GM21360 (cell line): Measurements from ENCODE around the gene FLVCR1.
"Not testable (repeated sequence)": the region's sequence is repeated elsewhere in the genome, so short reads cannot be mapped to it uniquely, and the experiment has no call there.

Experiments
- ATAC-seq: cut with Tn5 transposase; IDR thresholded peaks from one replicate; pipeline ENCODE4 v1.9.1; 2021; ENCODE audit warnings: mild to moderate bottlenecking, moderate library complexity; ENCODE audit not compliant: unreplicated experiment

Gene FLVCR1

DNA sequence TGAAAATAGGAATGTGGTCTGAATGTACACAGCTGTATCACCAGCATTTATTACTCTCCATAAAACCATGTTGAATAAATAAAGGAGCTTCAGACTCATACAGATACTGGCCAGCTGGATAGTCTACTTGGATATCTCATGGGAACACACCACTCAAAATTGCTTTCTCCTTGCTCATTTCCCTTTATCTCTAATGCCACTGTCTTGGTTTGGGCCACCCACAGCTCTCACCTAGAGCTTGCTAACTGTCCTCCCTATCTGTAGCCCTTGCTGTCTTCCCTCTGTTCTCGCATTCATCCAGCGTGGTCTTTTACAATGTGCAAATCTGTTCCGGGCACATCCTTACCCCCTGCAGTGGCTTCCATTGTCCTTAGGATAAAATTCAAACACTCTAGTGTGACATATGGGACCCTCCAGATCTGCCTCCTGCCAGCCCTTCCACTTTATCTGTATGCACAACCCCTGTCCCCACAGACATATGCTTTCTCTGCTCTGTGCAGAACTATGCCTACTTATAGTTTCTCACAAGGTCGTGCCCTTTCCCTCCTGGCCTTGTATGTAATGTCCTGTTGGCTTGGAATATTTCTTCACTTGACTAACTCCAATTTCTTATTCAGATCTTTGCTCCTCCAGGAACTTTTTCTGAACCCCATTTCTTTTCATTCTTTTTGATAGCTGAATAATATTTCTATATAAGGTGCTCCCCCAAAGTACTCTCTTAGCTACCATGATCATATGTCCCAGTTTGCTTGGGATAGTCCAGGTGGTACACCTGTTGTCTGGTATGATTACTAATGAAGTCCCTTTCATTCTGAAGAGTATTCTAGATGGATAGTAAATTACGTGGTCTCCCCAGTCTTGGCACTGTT is 2.9 kb downstream of the FLVCR1 start:
- ATAC-seq: no peak

DNA sequence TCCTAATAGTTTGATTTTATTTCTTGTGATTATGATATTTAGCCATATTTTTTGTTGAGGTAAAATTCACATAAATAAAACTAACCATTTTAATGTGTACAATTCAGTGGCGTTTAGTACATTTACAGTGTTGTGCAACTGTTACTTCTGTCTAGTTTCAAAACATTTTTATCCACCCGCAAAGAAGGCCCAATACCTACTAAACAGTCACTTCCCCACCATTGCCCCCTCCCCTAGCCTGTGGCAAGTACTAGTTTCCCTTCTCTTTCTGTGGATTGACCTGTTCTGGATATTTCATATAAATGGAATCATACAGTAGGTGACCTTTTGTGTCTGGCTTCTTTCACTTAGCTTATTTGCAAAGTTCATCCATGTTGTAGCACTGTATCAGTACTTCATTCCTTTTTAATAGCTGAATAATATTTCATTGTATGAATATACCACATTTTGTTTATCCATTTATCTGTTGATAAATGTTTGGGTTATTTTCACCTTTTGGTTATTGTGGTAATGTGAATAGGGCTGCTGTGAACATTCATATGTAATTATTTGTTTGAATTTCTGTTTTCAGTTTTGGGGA is 4.1 kb downstream of the FLVCR1 start:
- ATAC-seq: no peak

DNA sequence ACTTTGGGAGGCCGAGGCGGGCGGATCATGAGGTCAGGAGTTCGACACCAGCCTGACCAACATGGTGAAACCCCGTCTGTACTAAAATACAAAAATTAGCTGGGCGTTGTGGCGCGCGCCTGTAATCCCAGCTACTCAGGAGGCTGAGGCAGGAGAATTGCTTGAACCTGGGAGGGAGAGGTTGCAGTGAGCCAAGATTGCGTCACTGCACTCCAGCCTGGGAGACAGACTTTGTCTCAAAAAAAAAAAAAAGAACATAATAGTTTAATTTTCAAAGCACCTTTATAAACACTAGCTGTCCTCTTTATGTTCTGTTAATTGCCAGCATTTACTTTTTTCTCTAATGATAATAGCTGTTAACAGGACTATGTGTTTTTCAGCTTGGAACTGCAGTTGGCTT is 5.3 kb downstream of the FLVCR1 start:
- ATAC-seq: not testable (repeated sequence)

DNA sequence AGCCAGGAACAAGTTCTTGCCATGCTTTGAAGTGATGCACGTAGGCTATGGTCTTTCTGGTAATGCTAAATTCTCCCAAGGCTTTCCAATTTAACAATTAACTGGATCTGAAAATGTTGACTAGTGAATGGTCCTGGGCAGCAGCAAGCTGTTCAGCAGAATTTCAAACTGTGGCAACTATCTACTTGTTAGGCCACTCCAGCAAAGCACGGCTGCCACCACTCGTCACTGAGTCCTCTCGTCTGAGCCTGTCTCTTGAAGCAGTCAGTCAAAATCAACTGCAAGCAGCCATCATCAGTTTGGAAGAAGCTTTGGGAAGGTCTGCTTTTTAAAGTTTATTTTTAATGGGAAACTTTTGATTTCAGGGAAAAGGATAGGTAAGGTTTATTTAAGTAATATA is 6.1 kb downstream of the FLVCR1 start:
- no peak for ATAC-seq

DNA sequence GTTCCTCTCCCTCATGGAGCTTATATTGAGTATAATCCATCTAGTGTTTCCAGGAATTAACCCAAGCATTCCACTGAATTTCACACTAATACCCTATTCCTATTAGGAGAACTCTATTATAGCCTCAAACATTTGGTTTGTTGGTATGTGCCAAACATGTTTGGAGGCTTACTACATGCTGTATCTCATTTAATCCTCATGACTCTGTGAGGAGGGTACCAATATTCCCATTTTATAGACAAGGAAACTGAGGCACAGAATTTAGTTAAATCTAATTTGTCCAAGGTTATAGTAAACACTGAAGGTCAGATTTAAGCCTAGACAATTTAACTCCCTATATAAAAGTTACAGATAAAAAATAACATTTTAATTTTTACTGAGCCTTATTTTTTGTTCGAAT is 9.1 kb downstream of the FLVCR1 start:
- no peak for ATAC-seq

DNA sequence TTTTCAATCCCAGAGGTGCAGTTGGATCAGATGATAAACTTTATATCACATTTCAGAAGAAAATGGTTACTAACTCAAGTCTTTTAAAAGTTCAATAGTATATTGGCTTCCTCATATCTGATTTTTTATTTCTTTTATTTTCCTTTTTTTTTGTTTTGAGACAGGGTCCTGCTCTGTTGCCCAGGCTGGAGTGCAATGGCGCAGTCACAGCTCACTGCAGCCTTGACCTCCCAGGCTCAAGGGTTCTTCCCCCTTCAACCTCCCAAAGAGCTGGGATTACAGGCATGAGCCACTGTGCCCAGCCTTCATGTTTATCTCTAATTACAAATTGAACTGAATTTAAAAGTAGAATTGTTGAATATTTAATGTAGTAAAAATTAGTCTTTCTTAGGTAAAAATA is 13.9 kb downstream of the FLVCR1 start:
- no peak for ATAC-seq

DNA sequence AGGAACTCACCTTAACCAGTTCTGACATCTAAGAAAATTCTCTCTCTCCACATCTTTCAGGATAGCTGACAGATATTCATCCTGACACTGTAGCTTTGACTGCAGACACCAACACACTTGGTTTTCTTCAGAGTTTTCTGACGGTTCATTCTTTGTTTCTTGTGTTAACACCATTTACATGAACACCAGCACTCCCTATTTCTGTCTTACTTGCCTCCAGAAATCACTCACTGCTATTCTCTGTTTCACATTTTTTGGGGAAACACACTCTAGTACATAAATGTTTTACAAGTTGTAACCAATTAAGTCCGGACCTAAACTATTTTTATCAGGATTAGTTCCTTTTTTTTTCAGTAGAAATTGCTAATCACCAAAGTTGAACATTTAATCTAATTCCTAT is 15.4 kb downstream of the FLVCR1 start:
- ATAC-seq: peak; percentile 76

DNA sequence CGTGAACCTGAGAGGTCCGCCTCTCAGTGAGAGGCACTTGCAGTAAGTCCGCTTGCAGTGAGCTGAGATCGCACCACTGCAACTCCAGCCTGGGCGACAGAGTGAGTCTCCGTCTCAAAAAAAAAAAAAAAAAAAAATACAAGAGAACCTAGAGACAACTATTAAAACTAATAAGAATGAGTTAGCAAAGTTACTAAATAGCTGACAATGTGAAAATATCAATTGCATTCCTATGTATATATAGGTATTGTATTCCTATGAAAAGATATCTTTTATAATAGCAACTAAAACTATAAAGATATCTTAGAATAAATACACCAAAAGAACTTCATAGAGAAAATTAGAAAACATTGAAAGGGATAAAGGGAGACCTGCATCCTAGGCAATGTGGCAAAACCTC is 20.3 kb downstream of the FLVCR1 start:
- ATAC-seq: no peak

- ATAC-seq: no peak
Observed at GRCh38 chr1:212879947-212880690, 22.0 kb downstream of the FLVCR1 start.

- no peak for ATAC-seq
Observed at GRCh38 chr1:212884592-212884991, 26.5 kb downstream of the FLVCR1 start.

DNA sequence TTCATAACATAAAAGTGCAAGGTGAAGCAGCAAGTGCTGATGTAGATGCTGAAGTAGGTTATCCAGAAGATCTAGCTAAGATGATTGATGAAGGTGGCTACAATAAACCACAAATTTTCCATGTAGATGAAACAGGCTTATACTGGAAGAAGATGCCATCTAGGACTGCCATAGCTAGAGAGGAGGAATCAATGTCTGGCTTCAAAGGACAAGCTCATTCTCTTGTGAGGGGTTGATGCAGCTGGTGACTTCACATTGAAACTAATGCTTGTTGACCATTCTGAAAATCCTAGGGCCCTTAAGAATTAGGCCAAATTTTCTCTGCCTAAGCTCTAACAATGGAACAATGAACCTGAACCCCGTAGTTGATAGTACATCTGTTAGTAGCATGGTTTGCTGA is 34.0 kb downstream of the FLVCR1 start:
- no peak for ATAC-seq

- no peak for ATAC-seq
Observed at GRCh38 chr1:212899845-212900244, 41.8 kb downstream of the FLVCR1 start.

GRCh38 chr1:212901290-212901689 is 43.2 kb downstream of the FLVCR1 start:
- ATAC-seq: no peak

DNA sequence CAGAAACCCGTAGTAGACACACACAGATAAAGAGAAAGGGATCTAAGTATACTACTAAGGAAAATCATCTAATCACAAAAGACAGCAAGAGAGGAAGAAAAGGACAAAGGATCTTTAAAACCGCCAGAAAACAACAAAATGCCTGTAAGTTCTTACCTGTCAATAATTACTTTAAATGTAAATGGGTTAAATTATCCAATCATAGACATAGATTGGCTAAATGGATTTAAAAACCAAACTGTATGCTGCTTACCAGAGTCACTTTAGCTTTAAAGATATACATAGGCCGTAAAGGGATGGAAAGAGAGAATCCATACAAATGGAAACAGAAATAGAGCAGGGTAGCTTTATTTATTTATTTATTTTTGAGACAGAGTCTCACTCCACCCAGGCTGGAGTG is 44.0 kb downstream of the FLVCR1 start:
- no peak for ATAC-seq

DNA sequence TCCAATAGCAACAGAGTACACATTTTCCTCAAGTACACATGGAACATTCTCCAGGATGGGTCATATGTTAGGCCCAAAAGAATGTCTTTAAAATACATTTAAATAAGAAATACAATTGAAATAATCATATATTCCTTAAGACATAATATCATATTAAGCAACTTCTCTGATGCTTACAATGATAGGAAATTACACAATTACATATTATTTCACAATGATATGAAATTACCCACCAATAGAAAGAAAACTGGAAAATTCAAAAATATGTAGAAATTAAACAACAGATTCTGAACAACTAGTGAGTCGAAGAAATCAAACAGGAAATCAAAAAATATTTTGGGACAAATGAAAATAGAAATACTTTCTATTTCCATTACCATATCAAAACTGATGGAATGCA is 45.6 kb downstream of the FLVCR1 start:
- no peak for ATAC-seq

DNA sequence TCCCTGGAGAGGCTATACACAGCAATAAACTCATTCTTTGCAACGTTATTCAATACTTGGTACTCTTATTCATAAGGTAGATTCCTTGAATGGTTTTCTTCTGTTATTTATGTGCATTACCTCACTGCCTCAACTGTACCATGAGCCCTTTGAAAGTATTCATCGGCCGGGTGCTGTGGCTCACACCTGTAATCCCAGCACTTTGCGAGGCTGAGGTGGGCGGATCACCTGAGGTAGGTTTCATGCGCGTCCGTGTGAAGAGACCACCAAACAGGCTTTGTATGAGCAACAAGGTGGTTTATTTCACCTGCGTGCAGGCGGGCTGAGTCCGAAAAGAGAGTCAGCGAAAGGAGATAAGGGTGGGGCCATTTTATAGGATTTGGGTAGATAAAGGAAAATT is 50.0 kb downstream of the FLVCR1 start:
- not testable (repeated sequence) for ATAC-seq

GRCh38 chr1:212908971-212909370 is 50.9 kb downstream of the FLVCR1 start:
- ATAC-seq: no peak

DNA sequence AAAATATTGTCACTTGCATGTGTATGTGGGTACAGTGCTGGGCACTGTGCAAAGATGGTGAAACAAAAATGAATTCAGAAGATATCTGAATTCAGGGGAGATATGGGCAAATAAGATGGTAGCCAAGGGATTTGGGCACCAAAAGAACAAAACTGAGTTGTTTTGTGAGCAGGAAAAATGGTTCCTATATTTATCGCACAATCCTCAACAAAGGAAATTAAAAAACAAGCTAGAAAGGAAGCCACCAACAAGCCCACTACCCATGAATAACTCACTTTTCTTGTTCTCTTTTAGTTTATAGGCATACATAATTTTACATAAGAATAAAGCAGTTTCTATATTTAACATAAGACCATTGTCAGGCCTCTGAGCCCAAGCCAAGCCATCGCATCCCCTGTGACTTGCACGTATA is 51.6 kb downstream of the FLVCR1 start:
- ATAC-seq: no peak

DNA sequence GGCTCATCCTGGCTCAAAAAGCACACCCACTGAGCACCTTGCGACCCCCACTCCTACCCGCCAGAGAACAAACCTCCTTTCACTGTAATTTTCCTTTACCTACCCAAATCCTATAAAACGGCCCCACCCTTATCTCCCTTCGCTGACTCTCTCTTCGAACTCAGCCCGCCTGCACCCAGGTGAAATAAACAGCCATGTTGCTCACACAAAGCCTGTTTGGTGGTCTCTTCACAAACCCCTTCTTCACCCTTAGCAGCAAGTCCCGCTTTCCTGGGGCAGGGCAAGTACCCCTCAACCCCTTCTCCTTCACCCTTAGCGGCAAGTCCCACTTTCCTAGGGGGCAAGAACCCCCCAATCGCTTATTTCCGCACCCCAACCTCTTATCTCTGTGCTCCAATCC is 52.1 kb downstream of the FLVCR1 start:
- not testable (repeated sequence) for ATAC-seq

GRCh38 chr1:212913638-212914037 is 55.6 kb downstream of the FLVCR1 start:
- not testable (repeated sequence) for ATAC-seq

- ATAC-seq: not testable (repeated sequence)
Observed at GRCh38 chr1:212914110-212914509, 56.0 kb downstream of the FLVCR1 start.

DNA sequence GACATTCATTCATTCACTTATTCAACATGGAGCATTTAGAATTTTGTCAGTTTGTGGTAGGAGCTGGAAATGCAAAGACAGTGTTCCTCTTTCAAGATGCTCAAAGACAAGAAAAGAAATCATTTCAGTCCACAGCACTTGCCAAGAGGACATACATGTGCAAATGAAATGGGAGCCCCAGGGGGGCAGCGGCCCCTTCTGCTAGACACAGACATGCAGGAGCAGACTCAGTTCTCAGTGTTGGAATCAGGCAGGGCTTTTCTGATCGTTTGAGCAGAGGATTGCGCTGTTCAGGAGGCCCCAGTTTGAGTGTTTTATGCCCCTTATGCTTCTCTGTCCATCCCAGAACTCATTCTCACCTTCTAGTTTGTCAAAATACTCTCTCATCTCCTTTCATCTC is 56.7 kb downstream of the FLVCR1 start:
- ATAC-seq: no peak
